ENCODE data around the gene C1QTNF8.

C1QTNF8 gene

DNA sequence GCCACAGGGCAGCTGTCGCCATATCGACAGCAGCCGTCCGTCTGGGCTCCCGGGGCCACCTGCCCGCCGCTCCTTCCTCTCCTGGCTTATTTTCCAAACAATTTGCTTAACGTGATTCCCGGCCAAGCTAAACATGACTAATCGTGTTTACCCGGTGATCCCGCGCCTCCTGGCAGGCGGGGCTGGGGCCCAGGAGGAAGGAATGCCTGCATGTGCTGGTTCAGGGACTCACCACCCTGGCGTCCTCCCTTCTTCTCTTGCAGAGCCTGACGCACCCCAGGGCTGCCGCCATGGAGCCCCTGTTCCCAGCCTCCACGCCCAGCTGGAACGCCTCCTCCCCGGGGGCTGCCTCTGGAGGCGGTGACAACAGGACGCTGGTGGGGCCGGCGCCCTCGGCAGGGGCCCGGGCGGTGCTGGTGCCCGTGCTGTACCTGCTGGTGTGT lies 17.4 kb downstream of the C1QTNF8 start:
- H3K36me3 ChIP-seq (replicated peaks in 1 of 2; ENCODE audit: control insufficient read depth in 2 of 2, insufficient read depth in 2 of 2, low read length in 2 of 2) = no peaks in the 10 kb centered on the region
- peak overlapping the region; percentile 93 for H2AK5ac ChIP-seq (ENCODE audit: low read depth, low read length)
- H2BK12ac ChIP-seq (ENCODE audit: low read length) = peak overlapping the region; percentile 63
- no peak overlapping the region for H2AFZ ChIP-seq (ENCODE audit: low read length)
- peaks cover 3% of the 10 kb centered on the region for H3K79me1 ChIP-seq (ENCODE audit: low read depth, low read length)
- H2BK120ac ChIP-seq (ENCODE audit: low read depth, low read length) = peak overlapping the region; percentile 18
- peaks cover 9 to 10% of the 10 kb centered on the region in 2 donors for H3K4me1 ChIP-seq (ENCODE audit: control insufficient read depth in 2 of 2, insufficient read depth in 1 of 2, low read depth in 1 of 2, low read length in 2 of 2)
- no peak for DNase-seq (ENCODE audit: low spot score)
- H3K14ac ChIP-seq (ENCODE audit: low read length) = peak overlapping the region; percentile 38
- no CpG with 5 or more reads among the region's 28 CpGs for whole genome bisulfite sequencing, 2 donors (ENCODE audit: extremely low coverage in 2 of 2, insufficient read length in 2 of 2, insufficient replicate concordance in 1 of 2)
- peaks cover 0 to 49% (median 3%) of the 10 kb centered on the region in 3 experiments for H3K27me3 ChIP-seq (ENCODE audit: control insufficient read depth in 3 of 3, insufficient read depth in 3 of 3, low read depth in 1 of 3, low read length in 3 of 3)
- H3K23ac ChIP-seq (ENCODE audit: low read depth, low read length, poor library complexity) = no peak overlapping the region
- no peak overlapping the region for H3K4me3 ChIP-seq (ENCODE audit: low read length in 2 of 2)
- H2BK5ac ChIP-seq (ENCODE audit: low read length) = no peak overlapping the region
- no peak overlapping the region for H4K8ac ChIP-seq (ENCODE audit: low read depth, low read length)
- H3K4ac ChIP-seq (ENCODE audit: low read length) = peak overlapping the region; percentile 5
- no peak overlapping the region for H3K4me2 ChIP-seq (ENCODE audit: insufficient read depth, low read length, poor library complexity, severe bottlenecking)
- H3K9me3 ChIP-seq (replicated peaks in 1 of 2; ENCODE audit: control insufficient read depth in 2 of 2, insufficient read depth in 1 of 2, low read depth in 1 of 2, low read length in 2 of 2) = no peaks in the 10 kb centered on the region
- H4K91ac ChIP-seq (ENCODE audit: low read depth, low read length, poor library complexity) = no peak overlapping the region
- no peak overlapping the region for H3K27ac ChIP-seq (replicated peaks; ENCODE audit: low read length)
- H2BK15ac ChIP-seq (ENCODE audit: low read length) = peak overlapping the region; percentile 64
- peak overlapping the region; percentile 44 for H3K9ac ChIP-seq (ENCODE audit: low read depth, low read length, poor library complexity)
- peak overlapping the region; percentile 85 for H3K18ac ChIP-seq (ENCODE audit: low read length)

DNA sequence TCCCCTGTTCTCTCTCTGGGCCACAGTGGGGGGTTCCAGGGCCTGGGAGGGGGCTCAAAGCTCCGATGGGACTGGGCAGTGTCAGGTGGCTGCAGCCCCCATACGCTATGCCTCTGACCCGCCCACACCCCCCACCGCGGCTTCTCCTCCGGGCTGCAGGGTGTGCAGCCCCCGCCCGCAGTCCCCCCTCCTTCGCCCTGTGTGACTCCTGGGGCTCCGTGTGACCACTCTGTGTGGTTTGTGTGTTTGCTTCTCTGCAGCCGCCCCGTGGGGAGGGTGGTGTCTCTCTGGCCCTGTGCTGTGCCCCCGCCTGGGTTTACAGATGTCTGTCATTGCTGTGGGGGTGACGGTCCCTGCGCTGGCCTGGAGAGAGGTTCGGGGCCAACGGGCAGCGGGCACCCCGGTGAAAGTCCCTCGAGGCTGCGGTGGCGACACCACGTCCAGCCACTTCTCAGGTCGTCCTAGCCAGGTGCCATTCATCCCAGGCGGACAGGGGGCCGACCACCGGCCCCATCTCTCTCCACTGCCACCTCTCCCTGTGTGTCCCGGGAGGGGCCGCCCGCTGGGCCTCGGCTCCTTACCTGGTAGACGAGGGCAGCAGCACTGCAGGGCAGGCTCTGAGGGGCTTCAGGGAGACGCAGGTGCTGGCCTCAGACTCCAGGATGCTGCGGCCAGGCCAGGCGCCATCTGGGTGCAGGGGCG lies 18.0 kb downstream of the C1QTNF8 start:
- Histone ChIP-seq H3K14ac (ENCODE audit: low read length) (peak overlapping the region; percentile 38), H3K4ac (ENCODE audit: low read length) (no peak overlapping the region), H3K79me1 (ENCODE audit: low read depth, low read length) (peaks cover 3% of the 10 kb centered on the region), H3K4me1 (ENCODE audit: control insufficient read depth in 2 of 2, insufficient read depth in 1 of 2, low read depth in 1 of 2, low read length in 2 of 2) (peaks cover 9 to 10% of the 10 kb centered on the region in 2 donors), H3K4me3 (ENCODE audit: low read length in 2 of 2) (no peak overlapping the region), H2BK15ac (ENCODE audit: low read length) (peak overlapping the region; percentile 75), H4K91ac (ENCODE audit: low read depth, low read length, poor library complexity) (no peak overlapping the region), H3K9me3 (replicated peaks in 1 of 2; ENCODE audit: control insufficient read depth in 2 of 2, insufficient read depth in 1 of 2, low read depth in 1 of 2, low read length in 2 of 2) (no peaks in the 10 kb centered on the region), H2BK120ac (ENCODE audit: low read depth, low read length) (peak overlapping the region; percentile 18), H3K18ac (ENCODE audit: low read length) (peak overlapping the region; percentile 85), H3K4me2 (ENCODE audit: insufficient read depth, low read length, poor library complexity, severe bottlenecking) (no peak overlapping the region), H2BK5ac (ENCODE audit: low read length) (no peak overlapping the region), H3K23ac (ENCODE audit: low read depth, low read length, poor library complexity) (no peak overlapping the region), H3K27me3 (ENCODE audit: control insufficient read depth in 3 of 3, insufficient read depth in 3 of 3, low read depth in 1 of 3, low read length in 3 of 3) (peaks cover 0 to 55% (median 9%) of the 10 kb centered on the region in 3 experiments), H2BK12ac (ENCODE audit: low read length) (peak overlapping the region; percentile 58), H4K8ac (ENCODE audit: low read depth, low read length) (no peak overlapping the region), H3K27ac (replicated peaks; ENCODE audit: low read length) (no peak overlapping the region), H3K9ac (ENCODE audit: low read depth, low read length, poor library complexity) (no peak overlapping the region), H2AK5ac (ENCODE audit: low read depth, low read length) (peak overlapping the region; percentile 93), H3K36me3 (replicated peaks in 1 of 2; ENCODE audit: control insufficient read depth in 2 of 2, insufficient read depth in 2 of 2, low read length in 2 of 2) (no peaks in the 10 kb centered on the region), H2AFZ (ENCODE audit: low read length) (no peak overlapping the region)
- DNase-seq (ENCODE audit: low spot score) = no peak
- no CpG with 5 or more reads among the region's 36 CpGs for WGBS, 2 donors (ENCODE audit: extremely low coverage in 2 of 2, insufficient read length in 2 of 2, insufficient replicate concordance in 1 of 2)

DNA sequence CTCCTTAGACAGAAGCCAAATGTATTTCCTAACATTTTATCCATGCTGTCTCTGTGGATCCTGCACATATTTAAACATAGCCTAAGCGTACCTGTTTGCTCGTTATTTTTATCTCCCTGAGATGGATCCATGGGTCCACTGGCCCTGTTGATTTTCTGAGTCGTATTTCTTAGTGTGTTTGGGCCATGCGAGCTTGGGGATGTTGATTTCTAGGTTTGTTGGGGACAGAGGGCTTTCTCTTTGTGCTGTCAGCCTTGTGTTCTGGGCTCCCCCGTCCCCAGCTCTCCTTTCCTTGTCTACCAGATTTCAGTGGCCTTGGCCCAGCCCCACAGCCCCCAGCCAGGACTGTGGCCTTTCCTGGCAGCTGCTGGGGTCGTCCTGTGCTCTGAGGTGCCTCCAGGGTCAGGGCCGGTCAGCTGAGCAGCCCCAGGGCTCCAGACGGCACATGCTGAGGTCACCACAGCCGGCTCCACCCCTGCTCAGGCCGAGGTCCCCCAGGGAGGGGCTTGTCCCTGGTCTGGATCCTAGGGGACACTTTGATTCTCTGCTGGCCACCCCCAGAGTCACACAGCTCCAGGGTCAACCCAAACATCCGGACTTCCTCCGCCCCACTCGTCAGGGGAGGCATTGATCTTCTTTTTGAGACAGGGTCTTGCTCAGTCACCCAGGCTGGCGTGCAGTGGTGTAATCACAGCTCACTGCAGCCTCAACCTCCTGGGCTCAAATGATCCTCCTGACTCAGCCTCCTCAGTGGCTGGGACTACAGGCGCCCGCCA lies 19.1 kb downstream of the C1QTNF8 start:
- Histone ChIP-seq H3K27me3 (ENCODE audit: control insufficient read depth in 3 of 3, insufficient read depth in 3 of 3, low read depth in 1 of 3, low read length in 3 of 3) (peaks cover 4 to 56% (median 18%) of the 10 kb centered on the region in 3 experiments), H3K4me3 (ENCODE audit: low read length in 2 of 2) (no peak overlapping the region), H3K4me1 (ENCODE audit: control insufficient read depth in 2 of 2, insufficient read depth in 1 of 2, low read depth in 1 of 2, low read length in 2 of 2) (peaks cover 9 to 14% of the 10 kb centered on the region in 2 donors), H3K9ac (ENCODE audit: low read depth, low read length, poor library complexity) (no peak overlapping the region), H4K91ac (ENCODE audit: low read depth, low read length, poor library complexity) (no peak overlapping the region), H2BK5ac (ENCODE audit: low read length) (no peak overlapping the region), H2BK12ac (ENCODE audit: low read length) (no peak overlapping the region), H2BK120ac (ENCODE audit: low read depth, low read length) (no peak overlapping the region), H3K4me2 (ENCODE audit: insufficient read depth, low read length, poor library complexity, severe bottlenecking) (no peak overlapping the region), H2AK5ac (ENCODE audit: low read depth, low read length) (peak overlapping the region; percentile 70), H2BK15ac (ENCODE audit: low read length) (peak overlapping the region; percentile 85), H3K14ac (ENCODE audit: low read length) (peak overlapping the region; percentile 71), H3K9me3 (replicated peaks in 1 of 2; ENCODE audit: control insufficient read depth in 2 of 2, insufficient read depth in 1 of 2, low read depth in 1 of 2, low read length in 2 of 2) (no peaks in the 10 kb centered on the region), H3K23ac (ENCODE audit: low read depth, low read length, poor library complexity) (no peak overlapping the region), H3K18ac (ENCODE audit: low read length) (peak overlapping the region; percentile 13), H3K4ac (ENCODE audit: low read length) (no peak overlapping the region), H3K27ac (replicated peaks; ENCODE audit: low read length) (no peak overlapping the region), H3K79me1 (ENCODE audit: low read depth, low read length) (peaks cover 3% of the 10 kb centered on the region), H3K36me3 (replicated peaks in 1 of 2; ENCODE audit: control insufficient read depth in 2 of 2, insufficient read depth in 2 of 2, low read length in 2 of 2) (no peaks in the 10 kb centered on the region), H2AFZ (ENCODE audit: low read length) (no peak overlapping the region), H4K8ac (ENCODE audit: low read depth, low read length) (no peak overlapping the region)
- WGBS, 2 donors (ENCODE audit: extremely low coverage in 2 of 2, insufficient read length in 2 of 2, insufficient replicate concordance in 1 of 2) = no CpG with 5 or more reads among the region's 16 CpGs
- no peak for DNase-seq (ENCODE audit: low spot score)

DNA sequence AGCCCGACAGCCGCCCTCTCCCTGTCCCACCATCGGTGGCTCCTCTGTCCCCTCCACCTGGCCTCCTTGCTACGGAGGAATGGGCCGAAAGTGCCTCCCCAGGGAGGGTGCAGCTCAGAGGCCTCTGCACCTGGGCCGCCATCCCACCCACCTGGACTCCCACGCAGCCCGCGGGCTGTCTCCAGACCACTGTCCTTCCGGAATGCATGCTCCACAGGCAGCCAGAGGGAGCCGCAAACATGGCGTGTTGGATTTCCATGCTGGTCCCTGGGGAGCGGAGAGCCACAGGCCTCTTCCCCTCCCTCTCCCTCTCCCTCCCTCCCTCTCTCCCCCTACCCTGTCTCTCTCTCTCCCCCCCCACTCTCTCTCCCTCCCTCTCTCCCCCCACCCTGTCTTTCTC lies 20.5 kb downstream of the C1QTNF8 start:
- DNase-seq (ENCODE audit: low spot score) = no peak
- H2BK5ac ChIP-seq (ENCODE audit: low read length) = no peak overlapping the region
- no peak overlapping the region for H3K4me3 ChIP-seq (ENCODE audit: low read length in 2 of 2)
- no peak overlapping the region for H3K27ac ChIP-seq (replicated peaks; ENCODE audit: low read length)
- no peak overlapping the region for H3K4ac ChIP-seq (ENCODE audit: low read length)
- H3K14ac ChIP-seq (ENCODE audit: low read length) = peak overlapping the region; percentile 31
- no peaks in the 10 kb centered on the region for H3K36me3 ChIP-seq (replicated peaks in 1 of 2; ENCODE audit: control insufficient read depth in 2 of 2, insufficient read depth in 2 of 2, low read length in 2 of 2)
- peaks cover 3 to 12% of the 10 kb centered on the region in 2 donors for H3K4me1 ChIP-seq (ENCODE audit: control insufficient read depth in 2 of 2, insufficient read depth in 1 of 2, low read depth in 1 of 2, low read length in 2 of 2)
- whole genome bisulfite sequencing, 2 donors (ENCODE audit: extremely low coverage in 2 of 2, insufficient read length in 2 of 2, insufficient replicate concordance in 1 of 2) = no CpG with 5 or more reads among the region's 13 CpGs
- peak overlapping the region; percentile 59 for H3K18ac ChIP-seq (ENCODE audit: low read length)
- H4K8ac ChIP-seq (ENCODE audit: low read depth, low read length) = no peak overlapping the region
- H3K9ac ChIP-seq (ENCODE audit: low read depth, low read length, poor library complexity) = peak overlapping the region; percentile 12
- peak overlapping the region; percentile 85 for H3K23ac ChIP-seq (ENCODE audit: low read depth, low read length, poor library complexity)
- H3K9me3 ChIP-seq (replicated peaks in 1 of 2; ENCODE audit: control insufficient read depth in 2 of 2, insufficient read depth in 1 of 2, low read depth in 1 of 2, low read length in 2 of 2) = no peaks in the 10 kb centered on the region
- H2BK12ac ChIP-seq (ENCODE audit: low read length) = no peak overlapping the region
- H2BK15ac ChIP-seq (ENCODE audit: low read length) = peak overlapping the region; percentile 78
- H3K27me3 ChIP-seq (ENCODE audit: control insufficient read depth in 3 of 3, insufficient read depth in 3 of 3, low read depth in 1 of 3, low read length in 3 of 3) = peaks cover 4 to 56% (median 24%) of the 10 kb centered on the region in 3 experiments
- no peak overlapping the region for H4K91ac ChIP-seq (ENCODE audit: low read depth, low read length, poor library complexity)
- H2BK120ac ChIP-seq (ENCODE audit: low read depth, low read length) = no peak overlapping the region
- H2AK5ac ChIP-seq (ENCODE audit: low read depth, low read length) = no peak overlapping the region
- H3K79me1 ChIP-seq (ENCODE audit: low read depth, low read length) = peaks cover 3% of the 10 kb centered on the region
- no peak overlapping the region for H2AFZ ChIP-seq (ENCODE audit: low read length)
- no peak overlapping the region for H3K4me2 ChIP-seq (ENCODE audit: insufficient read depth, low read length, poor library complexity, severe bottlenecking)

Data from neuronal stem cell (in vitro differentiated cells).